HepG2 (cell line): ENCODE results near the gene TREML1. TPM values are rescaled to one million over a fixed set of nuclear protein-coding genes. Genes with fewer than 3 reads are reported as not detected.
A peak's percentile ranks its signal among the peaks of the same experiment; 100 is the strongest.

Experiments
- ATAC-seq: fragments of 200-7000 bp; cut with Tn5 transposase; 3 replicates; pipeline ENCODE4 v1.9.1; 2020; ENCODE audit warnings: mild to moderate bottlenecking, moderate library complexity
- BruUV-seq: library from RNA; stranded (reverse); fragments of 400-500 nt; replicated peaks from 2 replicates; lab custom pipeline; 2021; lab: Mats Ljungman, UMichigan
- CTCF ChIA-PET: fragments of 300-600 bp; formaldehyde crosslinking; extraction: SDS; loops from one replicate; lab custom pipeline; 2021; ENCODE audit warnings: low total read pairs, inconsistent platforms, low intra/inter-chr PET ratio; lab: Yijun Ruan, JAX
- POLR2A ChIA-PET: fragments of 350-600 bp; sonication (Branson Sonifier 250); formaldehyde crosslinking; loops from one replicate; lab custom pipeline; 2020; ENCODE audit warnings: antibody characterized with exemption, inconsistent platforms; lab: Yijun Ruan, JAX
- DNase-seq: peaks from one replicate; pipeline ENCODE4 v3.0.0-alpha.2; 2015; ENCODE audit warnings: low spot score
- FAIRE-seq: peaks from 3 replicates; lab custom pipeline; 2011; peaks lifted over from hg19 to GRCh38; lab: Jason Lieb, UNC
- H2AFZ ChIP-seq: one replicate; pipeline ENCODE4 v1.6.1; 2011; ENCODE audit warnings: low read length, inconsistent platforms
- H3K27ac ChIP-seq: fragments of 300-600 bp; 3 replicates; pipeline ENCODE4 v1.8.0; 2011; ENCODE audit warnings: mixed run types, mild to moderate bottlenecking, mixed read lengths, low read length, inconsistent platforms; ENCODE audit not compliant: insufficient read depth; ENCODE audit errors: extremely low read length
- H3K27me3 ChIP-seq, 2 experiments: fragments of 200-600 bp in 1 of 2; 2 replicates in 1 of 2; 3 replicates in 1 of 2; pipeline versions ENCODE4 v1.6.0 to v1.8.0; 2011; ENCODE audit warnings: low read length in 2 of 2, mild to moderate bottlenecking in 2 of 2, moderate library complexity in 2 of 2, inconsistent platforms in 1 of 2; ENCODE audit not compliant: insufficient read depth in 2 of 2, control insufficient read depth in 1 of 2
- H3K36me3 ChIP-seq, 2 experiments: fragments of 200-600 bp in 1 of 2; replicated peaks in 1 of 2; 2 replicates in 1 of 2; 3 replicates in 1 of 2; pipeline versions ENCODE4 v1.5.1 to v1.8.0; 2011; ENCODE audit warnings: low read length in 2 of 2, inconsistent platforms in 1 of 2; ENCODE audit not compliant: insufficient read depth in 2 of 2, control insufficient read depth in 1 of 2
- H3K4me1 ChIP-seq: 2 replicates; pipeline ENCODE4 v1.5.1; 2012; ENCODE audit warnings: low read length, inconsistent platforms; ENCODE audit not compliant: insufficient read depth
- H3K4me2 ChIP-seq: 2 replicates; pipeline ENCODE4 v1.6.0; 2011; ENCODE audit warnings: low read depth, low read length, inconsistent platforms
- H3K4me3 ChIP-seq, 3 experiments: fragments of 200-600 bp in 1 of 3; sonication (generic), shearing (Covaris generic) in 1 of 3; replicated peaks in 1 of 3; 2 replicates each; pipeline ENCODE4 v1.5.1; 2011 to 2016; ENCODE audit warnings: low read length in 3 of 3, inconsistent platforms in 2 of 3, low read depth in 2 of 3, mild to moderate bottlenecking in 2 of 3, control low read depth in 1 of 3, mixed read lengths in 1 of 3; ENCODE audit not compliant: insufficient read depth in 1 of 3
- H3K79me2 ChIP-seq: one replicate; pipeline ENCODE4 v1.6.1; 2011; ENCODE audit warnings: low read length, inconsistent platforms; ENCODE audit not compliant: insufficient read depth
- H3K9ac ChIP-seq: 2 replicates; pipeline ENCODE4 v1.6.0; 2011; ENCODE audit warnings: mild to moderate bottlenecking, low read depth, low read length, inconsistent platforms; ENCODE audit not compliant: insufficient read depth
- H3K9me3 ChIP-seq: 2 replicates; pipeline ENCODE4 v1.5.1; 2012; ENCODE audit warnings: mild to moderate bottlenecking, low read length
- H4K20me1 ChIP-seq: 2 replicates; pipeline ENCODE4 v1.6.0; 2011; ENCODE audit warnings: inconsistent platforms, mild to moderate bottlenecking, low read length, moderate library complexity; ENCODE audit not compliant: insufficient read depth
- ATF7 ChIP-seq, 2 experiments: fragments of 450-650 bp in 1 of 2; sonication (generic) in 1 of 2; formaldehyde crosslinking in 1 of 2; IDR thresholded peaks; 2 replicates each; pipeline versions ENCODE4 v1.4.0 to v1.6.1; 2016 to 2020; ENCODE audit warnings: antibody characterized with exemption in 1 of 2, mild to moderate bottlenecking in 1 of 2, missing genetic modification reagents in 1 of 2
- MAFG ChIP-seq: sonication (generic); formaldehyde crosslinking; IDR thresholded peaks from 2 replicates; pipeline ENCODE4 v1.5.1; 2020; ENCODE audit warnings: mild to moderate bottlenecking, missing genetic modification reagents
- ZKSCAN1 ChIP-seq: fragments of 150-350 bp; IDR thresholded peaks from 2 replicates; pipeline ENCODE4 v1.6.1; 2014; ENCODE audit warnings: low read length
- WGBS: methylation state at CpG from one replicate; pipeline ENCODE4 v1.1.6; 2017; ENCODE audit warnings: low lambda C conversion rate; 5-methylcytosine and 5-hydroxymethylcytosine counted together
- in situ Hi-C: cut with HindIII; loops from 2 replicates; pipeline ENCODE4 v1.10.0; 2017; ENCODE audit warnings: low pct_unique_long_range_greater_than_20kb; ENCODE audit not compliant: extremely low pct_ligation_motif_present
- intact Hi-C: fragments of 100-400 bp; cut with micrococcal nuclease; formaldehyde crosslinking; loops from one replicate; pipeline ENCODE4 v1.10.0; 2022; ENCODE audit not compliant: unreplicated experiment
- polyA plus RNA-seq, 8 experiments: library from polyadenylated mRNA; depleted of rRNA in 3 of 8; stranded (reverse) in 7 of 8; unstranded in 1 of 8; fragments of >200 nt; fragmentation: Illumina TruSeq in 4 of 8; extraction: Trizol in 4 of 8; gene quantifications; 2 replicates each; pipeline versions ENCODE4 v1.2.1 to v1.2.3, GENCODE V29; 2011 to 2016; ENCODE audit warnings: low read depth in 4 of 8, missing spikeins in 1 of 8, mixed read lengths in 1 of 8; ENCODE audit not compliant: insufficient read depth in 1 of 8
- total RNA-seq, 5 experiments: library from RNA; depleted of rRNA; stranded (reverse); fragments of >200 nt; fragmentation: Illumina TruSeq; extraction: Trizol; gene quantifications; 2 replicates each; pipeline ENCODE4 v1.2.3, GENCODE V29; 2016; ENCODE audit warnings: low read depth in 1 of 5
- TF ChIP-seq, protein P1 (sequence below): sonication (generic); formaldehyde crosslinking; IDR thresholded peaks from 2 replicates; pipeline ENCODE4 v1.4.0; 2020; ENCODE audit warnings: low read depth, mild to moderate bottlenecking, missing genetic modification reagents

The TREML1 gene
- total and polyA plus RNA-seq, 2 of the 13 experiments (the other 11 are each of a cell fraction or from before 2014, with no cell fraction given): not detected

DNA sequence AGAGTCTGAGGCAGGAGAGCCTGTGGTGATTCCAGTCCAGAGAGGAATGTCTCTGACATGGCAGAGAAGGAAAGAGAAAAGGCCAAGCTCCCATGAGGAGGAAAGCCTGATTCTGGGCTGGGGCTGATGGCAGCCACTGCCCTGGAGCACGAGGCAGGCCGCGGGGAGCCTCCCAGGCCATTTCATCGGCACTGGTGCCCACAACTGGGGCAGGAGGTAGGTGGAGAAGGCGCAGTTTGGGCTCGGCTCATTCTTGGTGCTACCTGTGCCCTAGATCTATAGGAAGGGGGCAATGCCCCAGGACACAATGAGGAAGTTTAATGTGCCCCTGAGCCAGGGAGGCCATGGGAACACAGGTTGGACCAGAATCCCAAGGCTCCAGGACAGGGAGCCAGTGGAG lies 2.6 kb upstream of the TREML1 start (continued):
- TF ChIP-seq, protein P1, sequence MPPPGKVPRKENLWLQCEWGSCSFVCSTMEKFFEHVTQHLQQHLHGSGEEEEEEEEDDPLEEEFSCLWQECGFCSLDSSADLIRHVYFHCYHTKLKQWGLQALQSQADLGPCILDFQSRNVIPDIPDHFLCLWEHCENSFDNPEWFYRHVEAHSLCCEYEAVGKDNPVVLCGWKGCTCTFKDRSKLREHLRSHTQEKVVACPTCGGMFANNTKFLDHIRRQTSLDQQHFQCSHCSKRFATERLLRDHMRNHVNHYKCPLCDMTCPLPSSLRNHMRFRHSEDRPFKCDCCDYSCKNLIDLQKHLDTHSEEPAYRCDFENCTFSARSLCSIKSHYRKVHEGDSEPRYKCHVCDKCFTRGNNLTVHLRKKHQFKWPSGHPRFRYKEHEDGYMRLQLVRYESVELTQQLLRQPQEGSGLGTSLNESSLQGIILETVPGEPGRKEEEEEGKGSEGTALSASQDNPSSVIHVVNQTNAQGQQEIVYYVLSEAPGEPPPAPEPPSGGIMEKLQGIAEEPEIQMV (CRISPR knock-in tag): no peak
- TF ChIP-seq ATF7 (IDR thresholded peaks at IDR 0.05): no peak
- no peak for TF ChIP-seq ATF7 (CRISPR knock-in tag; IDR thresholded peaks at IDR 0.05)
- TF ChIP-seq, all 625 proteins: peak for 0

- POLR2A ChIA-PET: no interaction called here
- intact Hi-C loops (no loop called here), in situ Hi-C loops (no loop called here)
- FAIRE-seq: no peak
- H4K20me1 ChIP-seq: no peaks in the 10 kb centered on the region
- peaks cover 1 to 18% of the 10 kb centered on the region in 2 experiments; a peak in 1 of 5 replicates for H3K27me3 ChIP-seq
- peak; percentile 31; the same call in 2 of the 3 replicates for ATAC-seq
- H3K4me3 ChIP-seq: no peak overlapping the region
- H2AFZ ChIP-seq: no peak overlapping the region
- no peaks in the 10 kb centered on the region for H3K9me3 ChIP-seq
- BruUV-seq: no TSS peak
- no peak overlapping the region for H3K27ac ChIP-seq
- TF ChIP-seq ZKSCAN1 (peak; percentile 76), MAFG (no peak)
- H3K4me2 ChIP-seq: no peak overlapping the region
- no peak overlapping the region for H3K9ac ChIP-seq
- CTCF ChIA-PET: no interaction called here
- no peak for DNase-seq
- H3K36me3 ChIP-seq: no peaks in the 10 kb centered on the region
- H3K79me2 ChIP-seq: no peaks in the 10 kb centered on the region
- 49% methylated on average over 4 of the region's 4 CpGs for WGBS
- H3K4me1 ChIP-seq: peaks cover 25% of the 10 kb centered on the region
Measured at GRCh38 chr6:41156001-41156400, 1.9 kb upstream of the TREML1 start.
